ENCODE results near the gene FNIP2. TPM values are rescaled to one million over a fixed set of nuclear protein-coding genes. Genes with fewer than 3 reads are reported as not detected.
A peak's percentile ranks its signal among the peaks of the same experiment; 100 is the strongest.

Gene FNIP2
- total and polyA plus RNA-seq, 9 of the 15 experiments (the other 6 are each of a cell fraction or from before 2014, with no cell fraction given), result 1.7 to 15.5 (median 8.3) TPM

DNA sequence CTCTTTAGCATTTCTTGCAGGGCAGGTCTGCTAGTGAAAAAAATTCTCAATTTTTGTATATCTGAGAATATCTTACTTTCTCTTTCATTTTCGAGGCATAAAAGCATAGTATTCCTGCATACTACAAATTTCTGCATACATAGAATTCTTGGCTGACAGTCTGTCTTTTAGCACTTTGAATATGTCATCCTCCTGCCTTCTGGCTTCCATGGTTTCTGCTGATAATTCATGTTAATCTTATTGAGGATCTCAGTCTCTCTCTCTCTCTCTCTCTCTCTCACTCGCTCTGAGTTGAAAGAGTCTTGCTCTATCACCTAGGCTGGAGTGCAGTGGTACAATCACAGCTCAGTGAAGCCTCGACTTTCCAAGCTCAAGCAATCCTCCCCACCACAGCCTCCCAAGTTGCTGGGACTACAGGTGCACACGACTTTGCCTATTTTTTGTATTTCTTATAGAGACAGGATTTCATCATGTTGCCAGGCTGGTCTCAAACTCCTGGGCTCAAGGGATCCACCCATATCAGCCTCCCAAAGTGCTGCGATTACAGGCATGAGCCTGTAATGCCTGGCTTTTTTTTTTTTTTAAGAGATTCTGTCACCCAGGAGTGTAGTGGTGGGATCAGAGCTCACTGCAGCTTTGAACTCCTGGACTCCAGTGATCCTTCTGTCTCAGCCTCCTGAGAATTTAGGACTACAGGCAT lies 161.3 kb downstream of the FNIP2 start (continued):
- no peak for TF ChIP-seq JUND (IDR thresholded peaks at IDR 0.05; ENCODE audit: borderline replicate concordance, low read depth, low read length)
- peak; percentile 34; the same call in 1 of the 3 replicates for TF ChIP-seq JUND (tag; IDR thresholded peaks at IDR 0.05; ENCODE audit: borderline replicate concordance, low read depth, low read length)
- no peak for TF ChIP-seq DACH1 (IDR thresholded peaks at IDR 0.05; ENCODE audit: partially characterized antibody)

DNA sequence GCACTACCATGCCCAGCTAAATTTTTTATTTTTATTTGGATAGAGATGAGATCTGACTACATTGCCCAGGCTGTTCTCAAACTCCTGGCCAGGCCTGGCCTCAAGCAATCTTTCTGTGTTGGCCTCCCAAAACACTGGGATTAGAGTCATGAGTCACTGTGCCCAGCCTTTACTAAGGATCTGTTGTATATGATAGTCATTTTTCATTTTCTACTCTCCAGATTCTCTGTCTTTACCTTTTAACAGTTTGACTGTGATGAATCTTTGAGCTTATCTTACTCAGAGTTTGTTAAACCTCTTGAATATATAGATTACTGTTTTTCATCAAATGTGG lies 161.8 kb downstream of the FNIP2 start:
- no peaks in the 10 kb centered on the region for H3K79me2 ChIP-seq (ENCODE audit: control insufficient read depth, insufficient read depth, low read length)
- no peaks in the 10 kb centered on the region for H3K9me3 ChIP-seq (replicated peaks; ENCODE audit: control insufficient read depth, insufficient read depth, low read depth, low read length)
- peak; percentile 29 for FAIRE-seq
- in situ Hi-C loops (cut with MboI), result no loop called here
- peak; percentile 79 for ATAC-seq
- no peaks in the 10 kb centered on the region for H3K27me3 ChIP-seq (ENCODE audit: control insufficient read depth in 2 of 2, insufficient read depth in 2 of 2, low read length in 2 of 2)
- H3K36me3 ChIP-seq (ENCODE audit: control insufficient read depth, insufficient read depth, low read length), result no peaks in the 10 kb centered on the region
- no peaks in the 10 kb centered on the region for H4K20me1 ChIP-seq (replicated peaks; ENCODE audit: control insufficient read depth, insufficient read depth, low read length)
- intact Hi-C loops (cut with micrococcal nuclease), result no loop called here
- no peak overlapping the region for H3K27ac ChIP-seq (ENCODE audit: extremely low read depth, low read depth, low read length)
- no peak overlapping the region for H3K4me3 ChIP-seq
- peaks cover 0 to 8% of the 10 kb centered on the region in 2 experiments; a peak in 2 of 5 replicates for H3K4me1 ChIP-seq (replicated peaks in 1 of 2; ENCODE audit: control insufficient read depth in 2 of 2, insufficient read depth in 2 of 2, low read length in 2 of 2)
- no peaks in the 10 kb centered on the region for H3K9me1 ChIP-seq (ENCODE audit: control insufficient read depth, insufficient read depth, low read length)
- ChIA-PET POLR2A (interaction anchor here (1.2 kb wide), 1 partner anchor 268 kb away, joined by 4 read pairs; no protein-coding TSS in a partner anchor), CTCF (ENCODE audit: low intra/inter-chr PET ratio) (no interaction called here)
- no peak overlapping the region for H2AFZ ChIP-seq (ENCODE audit: low read depth, low read length)
- no TSS peak for BruUV-seq (replicated peaks)
- TF ChIP-seq MAZ (CRISPR knock-in tag; conservative IDR thresholded peaks at IDR 0.05 in 1 of 2, IDR thresholded peaks at IDR 0.05 in 1 of 2) (no peak), SAFB2 (IDR thresholded peaks at IDR 0.05; ENCODE audit: borderline replicate concordance, low read depth, low read length, severe bottlenecking) (no peak), SRSF7 (optimal IDR thresholded peaks at IDR 0.05; ENCODE audit: low read depth, low read length) (no peak), JUND (IDR thresholded peaks at IDR 0.05; ENCODE audit: borderline replicate concordance, low read depth, low read length) (0 out of 2 replicates have a peak, but pooled peaks have one; percentile 9), JUND (tag; IDR thresholded peaks at IDR 0.05; ENCODE audit: borderline replicate concordance, low read depth, low read length) (no peak), SMAD1 (IDR thresholded peaks at IDR 0.05; ENCODE audit: low read depth, low read length, partially characterized antibody) (no peak), ZNF324 (CRISPR knock-in tag; IDR thresholded peaks at IDR 0.05) (no peak), PYGO2 (tag; IDR thresholded peaks at IDR 0.05) (no peak), RFX1 (IDR thresholded peaks at IDR 0.05) (no peak), FOSL1 (tag; conservative IDR thresholded peaks at IDR 0.05) (peak; percentile 55; the same call in 1 of the 2 replicates), ZNF143 (CRISPR knock-in tag; IDR thresholded peaks at IDR 0.05) (no peak), HCFC1 (IDR thresholded peaks at IDR 0.05; ENCODE audit: low read depth, low read length) (no peak), TCF7 (IDR thresholded peaks at IDR 0.05; ENCODE audit: borderline replicate concordance) (no peak)
- TF ChIP-seq, protein P1, sequence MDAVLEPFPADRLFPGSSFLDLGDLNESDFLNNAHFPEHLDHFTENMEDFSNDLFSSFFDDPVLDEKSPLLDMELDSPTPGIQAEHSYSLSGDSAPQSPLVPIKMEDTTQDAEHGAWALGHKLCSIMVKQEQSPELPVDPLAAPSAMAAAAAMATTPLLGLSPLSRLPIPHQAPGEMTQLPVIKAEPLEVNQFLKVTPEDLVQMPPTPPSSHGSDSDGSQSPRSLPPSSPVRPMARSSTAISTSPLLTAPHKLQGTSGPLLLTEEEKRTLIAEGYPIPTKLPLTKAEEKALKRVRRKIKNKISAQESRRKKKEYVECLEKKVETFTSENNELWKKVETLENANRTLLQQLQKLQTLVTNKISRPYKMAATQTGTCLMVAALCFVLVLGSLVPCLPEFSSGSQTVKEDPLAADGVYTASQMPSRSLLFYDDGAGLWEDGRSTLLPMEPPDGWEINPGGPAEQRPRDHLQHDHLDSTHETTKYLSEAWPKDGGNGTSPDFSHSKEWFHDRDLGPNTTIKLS (IDR thresholded peaks at IDR 0.05; ENCODE audit: borderline replicate concordance, low read depth), result no peak
- no peak overlapping the region for H3K9ac ChIP-seq (ENCODE audit: insufficient read depth in 1 of 2, low read depth in 2 of 2, low read length in 2 of 2)
- peak in 1 of 4 experiments; percentile 24 for DNase-seq (ENCODE audit: extremely low read depth in 1 of 4, low spot score in 3 of 4)
- no peak overlapping the region for H3K4me2 ChIP-seq (ENCODE audit: insufficient read depth, low read length)

Data from K562 (cell line).